T-helper 2 cell (primary cell): ENCODE data around the gene BIRC2.

Source experiments
- DNase-seq, 5 experiments: peaks; one replicate each; pipeline versions ENCODE4 v3.0.0 to v3.0.0-alpha.2; 2012 to 2022

BIRC2 gene

GRCh38 chr11:102402548-102402947 is 55.5 kb downstream of the BIRC2 start:
- DNase-seq, result no peak

GRCh38 chr11:102405501-102405900 is 58.5 kb downstream of the BIRC2 start:
- no peak for DNase-seq

- no peak for DNase-seq
Measured at GRCh38 chr11:102406099-102406498, 59.1 kb downstream of the BIRC2 start.

GRCh38 chr11:102407901-102408300 is 60.9 kb downstream of the BIRC2 start:
- no peak for DNase-seq

GRCh38 chr11:102408339-102408738 is 61.3 kb downstream of the BIRC2 start:
- no peak for DNase-seq

GRCh38 chr11:102410382-102410784 is 63.4 kb downstream of the BIRC2 start:
- DNase-seq, result no peak

- no peak for DNase-seq
Measured at GRCh38 chr11:102411142-102411541, 64.1 kb downstream of the BIRC2 start.

GRCh38 chr11:102413497-102413896 is 66.5 kb downstream of the BIRC2 start:
- DNase-seq, result no peak

GRCh38 chr11:102414559-102414958 is 67.5 kb downstream of the BIRC2 start:
- DNase-seq, result no peak

GRCh38 chr11:102415304-102415916 is 68.4 kb downstream of the BIRC2 start:
- peak in 1 of 5 experiments; percentile 54 for DNase-seq

GRCh38 chr11:102416976-102417375 is 70.0 kb downstream of the BIRC2 start:
- peak in 1 of 5 experiments; percentile 67 for DNase-seq

GRCh38 chr11:102419181-102419580 is 72.2 kb downstream of the BIRC2 start:
- DNase-seq, result no peak

- peak in 1 of 5 experiments; percentile 29 for DNase-seq
Measured at GRCh38 chr11:102420547-102420946, 73.5 kb downstream of the BIRC2 start.

- no peak for DNase-seq
Measured at GRCh38 chr11:102421261-102421660, 74.2 kb downstream of the BIRC2 start.

GRCh38 chr11:102422817-102423712 is 76.1 kb downstream of the BIRC2 start:
- DNase-seq, result no peak

GRCh38 chr11:102423936-102424335 is 76.9 kb downstream of the BIRC2 start:
- no peak for DNase-seq

- DNase-seq, result no peak
Measured at GRCh38 chr11:102426000-102426399, 79.0 kb downstream of the BIRC2 start.

GRCh38 chr11:102426570-102426969 is 79.6 kb downstream of the BIRC2 start:
- no peak for DNase-seq

- DNase-seq, result no peak
Measured at GRCh38 chr11:102427068-102427467, 80.1 kb downstream of the BIRC2 start.
